ENCODE measurements around the gene PUSL1.

- no peak for TF ChIP-seq CTCF (IDR thresholded peaks at IDR 0.05; ENCODE audit: low read depth, low read length)
- no peak for TF ChIP-seq EZH2phosphoT487 (IDR thresholded peaks at IDR 0.05; ENCODE audit: low read depth)
These were observed 44.4 kb upstream of the PUSL1 start for GRCh38 chr1:1264026-1264425.

Data from OCI-LY3 (cell line).